22Rv1 (cell line): ENCODE measurements around the gene PAPPA.

Source experiments
- H3K27ac ChIP-seq: fragments of 450-650 bp; 2 replicates; pipeline ENCODE4 v1.5.1; 2017
- ZFX ChIP-seq: fragments of 450-650 bp; IDR thresholded peaks from 2 replicates; pipeline ENCODE4 v1.6.1; 2017; ENCODE audit warnings: antibody characterized with exemption, borderline replicate concordance
- TF ChIP-seq, protein P1 (sequence below): fragments of 450-650 bp; IDR thresholded peaks from 2 replicates; pipeline ENCODE4 v1.5.1; 2017; ENCODE audit warnings: mild to moderate bottlenecking

The PAPPA gene

DNA sequence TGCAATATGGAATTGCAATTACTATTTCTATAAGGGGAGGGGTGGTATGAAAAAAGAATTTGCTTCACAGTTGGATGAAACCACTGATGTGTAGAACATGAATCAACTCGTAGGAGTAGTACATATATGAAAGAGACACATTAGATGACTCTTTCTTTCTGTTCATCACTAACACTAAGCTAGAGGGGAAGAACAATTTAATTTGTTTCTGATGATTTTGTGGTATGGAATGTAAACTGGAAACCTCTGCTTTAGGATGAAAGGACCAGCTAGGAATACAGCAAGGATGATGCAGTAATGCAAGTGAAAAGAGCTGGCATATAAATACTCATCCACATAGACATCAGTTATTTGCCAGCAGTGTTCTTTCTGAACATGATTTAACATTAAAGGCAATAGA lies 113.4 kb downstream of the PAPPA start:
- no peak overlapping the region for H3K27ac ChIP-seq

DNA sequence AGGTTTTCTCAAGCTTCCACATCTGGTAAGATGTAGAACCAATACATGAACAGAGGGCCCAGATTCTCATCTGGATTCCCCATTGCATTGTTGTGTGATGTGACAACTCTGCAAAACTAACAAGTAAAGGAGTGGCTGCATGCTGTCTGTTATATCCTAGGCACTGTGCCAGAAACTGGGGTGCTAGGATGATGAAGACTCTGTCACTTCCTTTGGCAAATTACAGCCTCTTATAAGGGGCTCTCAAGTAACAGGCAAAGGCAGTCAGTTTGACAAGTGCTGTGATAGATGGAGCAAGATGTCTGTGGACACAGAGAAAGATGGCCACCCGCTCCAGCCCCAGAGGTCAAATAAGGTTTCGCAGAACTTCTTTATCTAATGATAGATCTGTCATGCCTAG lies 115.7 kb downstream of the PAPPA start:
- TF ChIP-seq ZFX = no peak
- TF ChIP-seq, protein P1, sequence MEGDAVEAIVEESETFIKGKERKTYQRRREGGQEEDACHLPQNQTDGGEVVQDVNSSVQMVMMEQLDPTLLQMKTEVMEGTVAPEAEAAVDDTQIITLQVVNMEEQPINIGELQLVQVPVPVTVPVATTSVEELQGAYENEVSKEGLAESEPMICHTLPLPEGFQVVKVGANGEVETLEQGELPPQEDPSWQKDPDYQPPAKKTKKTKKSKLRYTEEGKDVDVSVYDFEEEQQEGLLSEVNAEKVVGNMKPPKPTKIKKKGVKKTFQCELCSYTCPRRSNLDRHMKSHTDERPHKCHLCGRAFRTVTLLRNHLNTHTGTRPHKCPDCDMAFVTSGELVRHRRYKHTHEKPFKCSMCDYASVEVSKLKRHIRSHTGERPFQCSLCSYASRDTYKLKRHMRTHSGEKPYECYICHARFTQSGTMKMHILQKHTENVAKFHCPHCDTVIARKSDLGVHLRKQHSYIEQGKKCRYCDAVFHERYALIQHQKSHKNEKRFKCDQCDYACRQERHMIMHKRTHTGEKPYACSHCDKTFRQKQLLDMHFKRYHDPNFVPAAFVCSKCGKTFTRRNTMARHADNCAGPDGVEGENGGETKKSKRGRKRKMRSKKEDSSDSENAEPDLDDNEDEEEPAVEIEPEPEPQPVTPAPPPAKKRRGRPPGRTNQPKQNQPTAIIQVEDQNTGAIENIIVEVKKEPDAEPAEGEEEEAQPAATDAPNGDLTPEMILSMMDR = no peak
- no peak overlapping the region for H3K27ac ChIP-seq

More for the DNA sequence above, 113.4 kb downstream of the PAPPA start:
- TF ChIP-seq, protein P1 = no peak
- TF ChIP-seq ZFX = no peak

GRCh38 chr9:116270546-116270945 lies 117.0 kb downstream of the PAPPA start:
- no peak overlapping the region for H3K27ac ChIP-seq
- TF ChIP-seq ZFX = no peak
- TF ChIP-seq, protein P1 = no peak

DNA sequence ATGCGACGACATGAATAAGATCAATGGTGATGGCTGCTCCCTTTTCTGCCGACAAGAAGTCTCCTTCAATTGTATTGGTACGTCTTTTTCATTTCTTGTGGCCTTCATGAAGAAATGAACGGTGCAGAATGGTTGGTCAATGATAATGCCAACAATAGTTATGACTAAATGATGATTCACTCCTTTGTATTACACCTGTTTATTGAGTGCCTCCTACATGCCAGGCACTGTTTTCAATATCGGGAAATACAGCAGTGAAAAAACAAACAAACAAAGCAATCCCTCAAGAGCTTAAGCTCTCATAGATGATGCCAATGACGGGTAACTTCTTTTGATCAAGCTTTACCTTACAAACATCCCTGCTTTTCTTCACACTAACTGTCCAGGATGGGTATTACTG lies 117.7 kb downstream of the PAPPA start:
- TF ChIP-seq ZFX = no peak
- TF ChIP-seq, protein P1 = no peak
- H3K27ac ChIP-seq = no peak overlapping the region

DNA sequence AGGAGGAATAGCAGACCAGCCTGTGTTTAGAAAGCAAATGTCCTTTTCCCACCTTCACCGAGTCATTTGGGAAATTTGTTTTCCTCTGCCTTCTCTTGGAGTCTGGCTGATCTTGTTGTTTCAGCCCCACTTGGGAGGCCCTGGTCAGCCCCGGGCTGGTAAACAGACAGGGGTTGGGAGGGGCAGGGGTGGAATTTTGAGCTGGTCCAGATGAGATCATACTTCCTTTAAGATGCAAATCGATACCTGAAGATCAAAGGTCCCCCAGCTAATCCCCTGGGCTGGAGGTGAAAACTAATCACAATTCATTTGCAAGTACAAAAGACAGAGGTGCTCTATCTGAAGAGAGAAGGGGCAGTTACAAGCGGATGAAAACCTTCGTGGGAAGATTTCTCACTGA lies 118.4 kb downstream of the PAPPA start:
- TF ChIP-seq ZFX = no peak
- TF ChIP-seq, protein P1 = no peak
- no peak overlapping the region for H3K27ac ChIP-seq

GRCh38 chr9:116274293-116274692 lies 120.7 kb downstream of the PAPPA start:
- no peak overlapping the region for H3K27ac ChIP-seq

GRCh38 chr9:116275418-116276195 lies 122.0 kb downstream of the PAPPA start:
- no peak overlapping the region for H3K27ac ChIP-seq
- no peak for TF ChIP-seq ZFX
- TF ChIP-seq, protein P1 = no peak

More at GRCh38 chr9:116274293-116274692, 120.7 kb downstream of the PAPPA start:
- TF ChIP-seq, protein P1 = no peak
- TF ChIP-seq ZFX = no peak
